Measurements from ENCODE around the gene DAZAP1.
A peak's percentile ranks its signal among the peaks of the same experiment; 100 is the strongest.

DAZAP1 gene

GRCh38 chr19:1394252-1395193 lies 12.9 kb upstream of the DAZAP1 start:
- DNase-seq: no peak

GRCh38 chr19:1395194-1396018 lies 12.0 kb upstream of the DAZAP1 start:
- no peak for DNase-seq

GRCh38 chr19:1396019-1396767 lies 11.2 kb upstream of the DAZAP1 start:
- DNase-seq: no peak

- no peak for DNase-seq
Observed at GRCh38 chr19:1396768-1397679, 10.4 kb upstream of the DAZAP1 start.

GRCh38 chr19:1397838-1398237 lies 9.5 kb upstream of the DAZAP1 start:
- DNase-seq: no peak

GRCh38 chr19:1399079-1399478 lies 8.3 kb upstream of the DAZAP1 start:
- DNase-seq: no peak

- no peak for DNase-seq
Observed at GRCh38 chr19:1399745-1400144, 7.6 kb upstream of the DAZAP1 start.

- no peak for DNase-seq
Observed at GRCh38 chr19:1400281-1401137, 6.9 kb upstream of the DAZAP1 start.

- peak; percentile 53 for DNase-seq
Observed at GRCh38 chr19:1401138-1401888, 6.1 kb upstream of the DAZAP1 start, which contains the start of gene GAMT. Gene GAMT, minus strand, starts transcription at chr19:1401542. Its CDS starts 66 bp downstream, at chr19:1401476.

- DNase-seq: no peak
Observed at GRCh38 chr19:1401889-1402217, 5.5 kb upstream of the DAZAP1 start.

GRCh38 chr19:1402411-1403070 lies 4.8 kb upstream of the DAZAP1 start:
- no peak for DNase-seq

GRCh38 chr19:1406774-1407527 lies 435 bp upstream of the DAZAP1 start:
- peak; percentile 100 for DNase-seq

- peak; percentile 57 for DNase-seq
Observed at GRCh38 chr19:1408300-1409203, 1.2 kb downstream of the DAZAP1 start.

- no peak for DNase-seq
Observed at GRCh38 chr19:1409204-1410005, 2.0 kb downstream of the DAZAP1 start.

- no peak for DNase-seq
Observed at GRCh38 chr19:1410136-1410786, 2.9 kb downstream of the DAZAP1 start.

- no peak for DNase-seq
Observed at GRCh38 chr19:1410789-1411188, 3.4 kb downstream of the DAZAP1 start.

Data from activated CD4-positive, CD25-positive, alpha-beta regulatory T cell treated with anti-CD3 and anti-CD28 coated beads, Interleukin-2, amount 50 U/mL, for 72 hours (primary cell).